Sciatic nerve (tissue), 2 donors: ENCODE results near the gene C19orf33. TPM values are rescaled to one million over a fixed set of nuclear protein-coding genes. Genes with fewer than 3 reads are reported as not detected.

Source experiments
- ATAC-seq: fragments of 200-7000 bp; cut with Tn5 transposase; one replicate; pipeline ENCODE4 v1.9.1; 2020; ENCODE audit warnings: mild to moderate bottlenecking, moderate library complexity
- DNase-seq: peaks from one replicate; pipeline ENCODE4 v3.0.0-alpha.2; 2020; ENCODE audit warnings: low spot score
- intact Hi-C: fragments of 100-400 bp; cut with DNase I; formaldehyde crosslinking; loops from one replicate; pipeline ENCODE4 v1.14.2; 2022
- total RNA-seq: library from RNA; stranded (reverse); fragmentation: NEBNext Ultra II Directional; extraction: Animal tissue kit (Norgen Biotek cat#: 25700); gene quantifications from one replicate; pipeline ENCODE4 v1.2.1, GENCODE V29; 2021
- donor health status: DM: no; HTN: no; CAD: no.
- donor health status: DM: no; HTN: no; CAD: no.

The C19orf33 gene
- total RNA-seq, 1 donor from 2014 or later, result 25.8 TPM

DNA sequence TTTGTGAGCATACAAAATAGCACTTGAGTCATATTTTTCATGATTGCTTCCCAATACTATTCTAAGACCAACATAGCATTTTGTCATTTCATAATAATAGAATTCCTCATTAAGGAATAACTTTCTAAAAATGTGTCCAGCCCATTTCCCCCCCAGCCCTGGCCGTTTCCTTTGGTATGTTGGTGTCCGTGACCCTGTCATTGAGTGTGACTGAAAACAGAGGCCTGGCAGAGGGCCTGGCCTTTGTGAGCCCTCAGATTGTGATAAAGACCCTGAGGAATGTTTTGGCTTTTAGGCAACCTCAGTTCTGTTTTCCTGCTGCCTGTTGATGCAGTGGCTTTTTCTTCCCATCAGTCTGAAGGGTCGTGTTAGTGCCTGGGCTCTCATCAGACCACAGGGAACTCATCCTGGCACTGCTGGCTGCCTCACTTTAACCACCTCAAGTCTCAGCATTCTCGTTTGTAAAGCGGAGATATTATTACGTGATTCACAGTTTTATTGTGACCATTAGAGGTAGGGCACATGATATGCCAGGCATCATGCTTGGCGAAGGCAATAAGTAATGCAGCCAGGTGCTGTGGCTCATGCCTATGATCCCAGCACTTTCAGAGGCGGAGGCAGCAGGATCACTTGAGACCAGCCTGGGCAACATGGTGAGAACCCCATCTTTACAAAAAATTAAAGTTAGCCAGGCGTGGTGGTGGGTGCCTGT is 25.9 kb upstream of the C19orf33 start:
- ATAC-seq, result peak; percentile 67
- no peak for DNase-seq
- intact Hi-C loops, result no loop called here

DNA sequence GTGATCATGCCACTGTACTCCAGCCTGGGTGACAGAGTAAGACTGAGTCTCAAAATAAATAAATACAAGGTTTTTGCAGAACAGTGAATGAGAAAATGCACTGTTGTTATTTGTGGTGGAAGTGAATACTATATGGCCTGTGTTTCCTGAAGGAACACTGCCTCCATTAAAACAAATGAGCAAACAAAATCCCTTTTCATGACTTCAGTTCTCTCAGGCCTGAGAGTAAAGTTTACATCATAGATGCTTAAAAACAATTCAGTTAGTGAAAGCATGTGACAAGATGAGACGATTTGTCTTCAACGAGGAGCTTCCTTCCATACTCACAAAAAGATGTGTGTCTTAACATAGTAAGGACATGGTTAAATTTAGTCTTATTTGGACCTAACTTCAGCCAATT is 25.3 kb upstream of the C19orf33 start:
- ATAC-seq (no peak), DNase-seq (no peak)
- intact Hi-C loops, result no loop called here

DNA sequence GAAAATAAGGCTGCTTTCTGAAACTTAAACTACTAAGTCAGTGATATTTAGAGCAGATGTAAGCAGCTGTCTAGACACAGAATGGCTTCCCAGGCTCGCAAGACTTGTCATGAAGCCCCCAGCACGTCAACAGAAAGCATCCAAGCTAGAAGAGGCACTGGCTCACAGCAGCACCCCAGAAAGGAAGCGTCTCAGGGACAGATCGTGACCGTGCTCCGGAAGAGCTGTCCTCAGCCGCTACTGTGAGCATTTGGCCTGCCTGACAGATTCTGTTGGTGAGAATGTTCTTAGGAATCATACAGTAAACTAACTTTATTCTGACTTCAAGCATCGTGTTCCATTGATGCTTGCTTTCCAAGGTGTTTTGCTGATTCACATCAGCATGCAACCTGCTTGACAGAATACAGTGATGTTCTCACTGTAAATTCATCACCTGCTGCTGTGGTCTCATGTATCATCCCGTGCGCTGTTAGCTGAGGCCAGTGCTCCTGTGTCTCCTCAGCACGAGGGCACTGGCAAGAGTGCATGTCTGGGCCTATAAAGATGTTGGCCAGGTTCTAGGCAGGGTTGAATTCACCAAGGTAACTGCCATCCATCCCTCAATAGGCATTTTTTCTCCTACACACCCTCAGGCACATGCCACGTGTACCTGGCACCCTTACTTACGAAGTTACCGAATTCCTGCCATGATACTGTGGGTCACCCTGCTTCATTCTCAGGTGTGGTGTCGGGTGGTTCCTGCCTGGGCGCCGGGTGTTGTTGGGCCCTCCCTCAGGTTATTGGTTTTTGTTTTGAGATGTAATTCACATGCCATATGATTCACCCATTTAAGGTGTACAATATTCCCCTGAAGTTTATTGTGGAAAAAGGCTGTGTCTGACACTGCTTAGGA is 23.8 kb upstream of the C19orf33 start:
- DNase-seq (no peak), ATAC-seq (no peak)
- intact Hi-C loops, result no loop called here

DNA sequence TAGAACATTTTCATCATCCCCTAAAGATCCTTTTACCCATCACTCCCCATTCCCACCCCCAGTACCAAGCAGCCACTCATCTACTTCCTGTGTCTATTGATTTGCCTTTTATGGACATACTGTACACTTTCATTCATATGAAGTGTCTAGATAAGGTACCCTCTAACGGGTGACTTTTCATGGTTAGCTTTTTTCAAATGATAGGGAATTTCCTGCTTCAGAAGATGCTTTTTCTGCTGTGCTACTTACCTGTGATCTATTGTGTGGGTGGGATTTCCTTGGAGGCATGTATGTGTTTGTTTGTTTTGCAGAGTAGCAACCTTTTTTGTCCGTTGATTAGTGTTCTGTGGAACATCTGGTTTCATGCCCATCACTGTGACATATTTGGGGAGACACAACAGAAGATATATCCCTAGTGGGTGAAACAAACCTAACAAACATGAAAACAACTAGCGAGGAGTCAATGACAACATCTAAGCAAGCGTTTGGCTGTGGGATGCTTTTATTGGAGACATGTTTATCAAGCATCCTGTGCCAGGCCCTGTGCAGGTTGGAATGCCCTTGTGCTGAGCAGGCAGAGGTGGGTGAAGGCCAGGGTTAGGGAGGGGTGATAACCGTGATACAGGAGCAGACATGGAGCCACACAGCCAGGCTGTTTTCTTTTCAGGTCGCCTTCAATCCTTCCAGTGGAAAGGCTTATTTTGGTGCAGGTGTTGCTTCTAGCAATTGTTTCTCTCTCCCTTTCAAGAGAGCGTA is 22.1 kb upstream of the C19orf33 start:
- DNase-seq (no peak), ATAC-seq (no peak)
- intact Hi-C loops, result no loop called here

DNA sequence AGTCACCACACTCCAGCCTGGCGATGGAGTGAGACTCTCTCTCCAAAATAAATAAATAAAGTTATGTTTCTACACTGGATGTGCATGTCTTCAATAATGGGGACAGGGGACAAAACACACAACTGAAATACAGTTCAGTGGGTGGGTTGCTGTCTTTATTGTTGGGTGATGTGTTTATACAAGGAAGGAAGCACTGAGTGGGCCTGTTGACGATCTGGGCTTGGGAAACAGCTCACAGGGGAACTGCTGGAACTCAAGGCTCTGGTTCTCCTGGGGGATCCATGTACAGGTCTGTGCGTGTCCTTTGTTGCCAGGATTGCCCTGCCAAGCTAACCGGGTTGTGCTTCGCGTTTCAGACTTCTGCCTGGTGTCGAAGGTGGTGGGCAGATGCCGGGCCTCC is 20.8 kb upstream of the C19orf33 start:
- ATAC-seq (no peak), DNase-seq (no peak)
- intact Hi-C loops, result no loop called here

DNA sequence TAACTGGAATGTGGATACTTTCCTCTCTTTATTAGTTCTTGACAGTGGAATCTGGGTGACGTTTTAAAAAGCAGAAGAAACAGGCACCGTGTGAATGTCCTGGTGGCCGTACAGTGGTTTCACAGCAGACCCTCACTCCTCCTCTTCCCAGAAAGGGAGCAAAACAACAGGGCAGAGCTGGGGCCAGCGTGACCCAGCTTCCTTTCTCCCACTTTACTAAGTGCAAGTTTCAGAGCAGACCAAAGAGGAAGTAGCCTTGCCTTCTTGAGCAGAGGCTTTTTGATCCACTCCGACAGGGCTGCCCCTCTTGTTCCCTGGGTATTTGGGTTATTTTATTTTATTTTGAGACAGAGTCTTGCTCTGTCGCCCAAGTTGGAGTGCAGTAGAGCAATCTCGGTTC is 19.6 kb upstream of the C19orf33 start:
- ATAC-seq (peak; percentile 52), DNase-seq (peak; percentile 61)
- intact Hi-C loops, result no loop called here

DNA sequence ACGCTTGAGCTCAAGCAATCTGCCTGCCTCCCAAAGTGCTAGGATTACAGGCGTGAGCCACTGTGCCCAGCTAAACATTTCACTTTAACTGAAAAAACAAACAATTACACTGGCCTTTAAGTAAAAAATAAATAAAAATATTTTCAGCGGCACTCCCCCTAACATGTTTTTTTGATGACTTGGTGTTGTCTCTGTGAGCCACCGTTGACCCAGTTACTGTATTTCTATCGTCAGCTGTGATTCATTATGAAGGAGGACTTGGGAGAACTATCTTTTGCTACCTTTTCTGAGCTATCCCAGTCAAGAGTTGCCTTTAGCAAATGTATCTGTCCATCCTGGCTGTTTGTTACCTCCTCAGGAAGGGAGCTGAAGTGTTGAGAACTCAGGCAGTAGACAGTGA is 18.5 kb upstream of the C19orf33 start:
- intact Hi-C loops, result loop anchor here (5.0 kb wide), 1 partner anchor 1957 kb away; no protein-coding TSS in a partner anchor
- no peak for DNase-seq
- no peak for ATAC-seq

DNA sequence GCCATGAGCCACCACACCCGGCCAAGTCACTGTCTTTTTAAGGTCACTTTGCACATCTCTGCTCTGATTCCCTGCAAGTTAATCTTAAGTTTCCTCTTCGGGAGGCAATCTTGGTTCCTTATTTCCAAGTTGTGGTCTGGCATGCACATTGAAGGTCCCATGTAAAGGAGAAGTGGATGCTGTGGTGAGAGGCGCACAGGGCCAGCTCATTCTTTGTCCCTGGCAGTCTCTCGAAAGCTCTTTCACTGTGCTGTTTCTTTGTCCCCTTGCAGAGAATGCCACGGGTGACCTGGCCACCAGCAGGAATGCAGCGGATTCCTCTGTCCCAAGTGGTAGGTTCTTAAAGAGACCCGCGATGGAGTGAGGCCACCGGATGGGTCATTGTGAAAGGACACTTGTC is 16.4 kb upstream of the C19orf33 start:
- ATAC-seq, result peak; percentile 49

DNA sequence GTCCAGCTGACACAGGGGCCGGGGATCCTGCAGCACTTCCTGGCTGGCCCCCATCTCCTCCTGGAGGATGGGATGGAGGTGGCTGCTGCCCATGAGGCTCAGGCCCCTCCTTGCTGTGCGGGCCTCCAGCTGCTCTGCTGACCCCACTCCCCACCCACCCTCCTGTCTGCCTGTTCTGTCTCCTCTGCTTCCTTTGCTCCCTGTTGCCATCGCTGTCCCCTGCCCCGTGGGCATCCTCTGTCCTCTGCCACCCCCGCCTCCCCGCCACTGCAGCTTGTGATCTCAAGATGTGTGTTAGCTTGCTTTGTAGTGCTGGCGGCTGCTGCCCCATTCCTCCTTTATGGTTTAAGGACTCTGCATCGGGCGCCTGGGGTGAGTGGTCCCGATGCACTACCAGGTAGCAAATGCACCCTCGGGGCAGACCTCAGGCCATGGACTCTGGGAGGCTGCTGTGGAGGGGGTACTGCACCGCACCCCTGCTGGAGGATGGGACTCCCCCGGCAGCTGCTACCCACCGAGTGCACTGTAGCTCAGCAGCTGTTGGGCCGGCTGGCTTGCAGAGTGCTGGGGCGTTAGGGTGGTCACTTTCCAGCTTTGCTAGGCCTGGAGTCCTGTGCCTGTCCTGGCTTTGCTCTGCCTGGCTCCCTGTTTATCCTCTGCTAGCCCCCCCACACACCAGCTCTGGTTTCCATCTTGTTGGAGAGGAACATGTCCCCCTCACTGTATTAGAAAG is 15.8 kb upstream of the C19orf33 start:
- DNase-seq (no peak), ATAC-seq (no peak)
- intact Hi-C loops, result loop anchor here (5.0 kb wide), 1 partner anchor 1954 kb away; no protein-coding TSS in a partner anchor

More for the DNA sequence above, 16.4 kb upstream of the C19orf33 start:
- intact Hi-C loops, result loop anchor here (5.0 kb wide), 1 partner anchor 1955 kb away; no protein-coding TSS in a partner anchor
- no peak for DNase-seq

DNA sequence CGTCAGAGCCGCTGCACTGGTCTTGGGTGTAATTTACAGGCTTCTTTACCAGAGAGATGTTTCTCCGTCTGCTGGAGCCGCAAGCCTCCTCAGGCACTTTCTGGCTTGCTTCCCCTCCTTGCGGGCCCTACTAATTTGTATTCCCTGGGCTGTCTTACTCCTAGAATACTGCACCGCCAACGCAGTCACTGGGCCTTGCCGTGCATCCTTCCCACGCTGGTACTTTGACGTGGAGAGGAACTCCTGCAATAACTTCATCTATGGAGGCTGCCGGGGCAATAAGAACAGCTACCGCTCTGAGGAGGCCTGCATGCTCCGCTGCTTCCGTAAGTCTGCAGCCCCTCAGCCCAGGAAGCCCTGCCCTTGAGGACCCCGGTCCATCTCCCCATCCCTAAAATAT is 14.1 kb upstream of the C19orf33 start:
- intact Hi-C loops, result loop anchor here (5.0 kb wide), 1 partner anchor 1952 kb away; no protein-coding TSS in a partner anchor
- ATAC-seq (no peak), DNase-seq (no peak)

DNA sequence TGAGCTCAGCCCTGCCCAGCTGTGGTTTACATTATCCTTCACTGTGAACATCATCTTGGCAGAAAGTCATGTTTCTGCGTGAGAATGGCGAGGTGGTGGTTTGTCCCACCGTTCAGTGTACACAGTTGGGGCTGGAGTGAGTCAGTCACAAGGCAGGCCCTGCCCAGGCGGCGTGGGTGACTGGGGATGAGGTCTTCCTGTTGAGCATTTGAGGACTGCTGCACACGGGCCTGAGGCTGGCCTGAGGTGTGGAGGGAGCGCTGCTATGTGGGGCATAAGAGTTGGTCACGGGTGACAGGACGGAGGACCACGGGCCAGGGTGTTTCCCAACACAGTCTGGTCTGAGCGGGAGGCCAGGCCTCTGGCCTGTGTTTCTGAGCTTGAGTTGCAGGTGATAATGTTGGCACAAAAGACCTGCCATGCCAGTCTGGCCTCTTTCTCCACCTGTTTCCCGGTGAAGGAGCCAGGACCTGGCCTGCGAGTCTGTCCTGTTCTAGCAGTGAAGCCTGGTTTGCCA is 13.4 kb upstream of the C19orf33 start:
- intact Hi-C loops, result no loop called here
- ATAC-seq (no peak), DNase-seq (no peak)

DNA sequence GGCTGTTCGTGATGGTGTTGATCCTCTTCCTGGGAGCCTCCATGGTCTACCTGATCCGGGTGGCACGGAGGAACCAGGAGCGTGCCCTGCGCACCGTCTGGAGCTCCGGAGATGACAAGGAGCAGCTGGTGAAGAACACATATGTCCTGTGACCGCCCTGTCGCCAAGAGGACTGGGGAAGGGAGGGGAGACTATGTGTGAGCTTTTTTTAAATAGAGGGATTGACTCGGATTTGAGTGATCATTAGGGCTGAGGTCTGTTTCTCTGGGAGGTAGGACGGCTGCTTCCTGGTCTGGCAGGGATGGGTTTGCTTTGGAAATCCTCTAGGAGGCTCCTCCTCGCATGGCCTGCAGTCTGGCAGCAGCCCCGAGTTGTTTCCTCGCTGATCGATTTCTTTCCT is 12.2 kb upstream of the C19orf33 start:
- no peak for ATAC-seq
- intact Hi-C loops, result no loop called here
- DNase-seq, result no peak

DNA sequence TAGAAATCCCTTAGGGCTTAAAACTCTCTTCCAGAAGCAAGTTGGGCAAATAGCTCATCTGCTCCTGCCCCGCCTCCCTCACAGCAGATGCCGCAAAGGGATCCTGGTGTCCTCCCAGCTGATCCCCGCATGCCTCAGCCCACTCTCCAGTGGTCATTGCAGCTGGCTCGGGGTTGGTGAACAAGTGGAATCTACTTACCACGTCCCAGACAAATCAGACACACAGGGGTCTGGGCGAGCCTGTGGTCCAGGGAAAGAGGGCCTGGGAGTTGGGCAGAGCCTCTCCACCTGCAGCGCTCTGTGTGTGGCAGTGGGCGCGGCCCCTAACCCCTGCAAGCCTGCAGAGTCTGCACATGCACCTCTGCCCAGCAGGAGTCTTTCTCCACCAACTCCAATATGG is 10.8 kb upstream of the C19orf33 start:
- intact Hi-C loops, result no loop called here
- no peak for DNase-seq
- ATAC-seq, result no peak

DNA sequence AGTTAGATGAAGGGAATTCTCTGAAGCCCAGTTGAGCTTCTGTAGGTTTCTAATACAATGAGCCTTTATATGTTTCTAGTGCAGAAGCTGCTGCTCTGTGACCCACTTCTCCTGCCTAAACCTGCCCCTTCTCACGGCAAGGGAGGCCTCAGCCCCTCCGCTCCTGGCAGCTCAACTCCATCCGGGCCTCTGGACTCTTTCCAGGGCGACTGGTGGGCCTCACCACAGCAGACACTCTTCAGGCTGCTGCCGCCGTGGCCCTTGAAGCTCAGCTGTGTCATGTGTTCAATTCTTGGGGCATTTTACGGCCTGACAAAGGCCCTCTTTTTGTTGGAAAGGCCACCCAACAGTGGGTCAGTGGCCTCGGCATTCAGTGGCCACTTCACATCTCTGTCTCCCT is 10.0 kb upstream of the C19orf33 start:
- intact Hi-C loops, result no loop called here
- ATAC-seq, result peak; percentile 41

DNA sequence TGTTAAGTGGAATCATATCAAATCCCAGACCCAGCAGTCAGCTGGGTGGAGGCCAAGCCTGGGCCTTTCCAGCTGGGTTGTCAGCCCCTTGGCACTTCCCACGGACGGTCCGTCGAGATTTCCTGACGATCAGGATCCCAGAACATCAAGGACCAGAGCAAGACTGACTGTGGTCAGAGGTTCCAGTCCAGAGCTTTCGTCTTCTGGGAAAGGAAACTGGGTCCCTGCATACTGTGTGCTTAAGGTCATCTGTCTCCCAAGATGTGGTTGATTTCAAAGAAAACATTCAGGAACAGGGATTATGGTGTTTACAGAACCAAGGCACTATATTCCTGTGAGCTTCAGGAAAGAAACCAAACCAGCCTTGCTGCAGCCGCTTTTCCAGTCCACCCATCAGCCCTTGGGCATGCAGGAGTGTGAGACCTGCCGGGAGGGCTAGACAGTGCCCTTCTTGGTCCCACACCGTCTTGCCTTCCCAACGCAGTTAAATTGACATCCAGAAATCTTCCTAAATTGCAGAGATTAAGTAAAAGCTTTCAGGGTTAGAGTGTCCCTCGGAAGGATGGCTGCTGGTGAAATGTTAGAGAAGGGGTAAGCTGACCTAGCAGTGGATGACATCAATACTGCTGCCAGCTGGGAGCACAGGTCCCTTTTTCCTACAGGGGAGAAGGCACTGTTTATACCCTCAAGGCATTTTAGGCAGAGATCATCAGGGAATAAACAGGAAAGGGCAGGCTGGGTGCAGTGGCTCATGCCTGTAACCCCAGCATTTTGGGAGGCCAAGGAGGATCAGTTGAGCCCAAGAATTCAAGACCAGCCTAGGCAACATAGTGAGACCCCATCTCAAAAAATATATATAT is 5.0 kb upstream of the C19orf33 start:
- DNase-seq, result no peak
- no peak for ATAC-seq
- intact Hi-C loops, result no loop called here

More for the DNA sequence above, 10.0 kb upstream of the C19orf33 start:
- no peak for DNase-seq

DNA sequence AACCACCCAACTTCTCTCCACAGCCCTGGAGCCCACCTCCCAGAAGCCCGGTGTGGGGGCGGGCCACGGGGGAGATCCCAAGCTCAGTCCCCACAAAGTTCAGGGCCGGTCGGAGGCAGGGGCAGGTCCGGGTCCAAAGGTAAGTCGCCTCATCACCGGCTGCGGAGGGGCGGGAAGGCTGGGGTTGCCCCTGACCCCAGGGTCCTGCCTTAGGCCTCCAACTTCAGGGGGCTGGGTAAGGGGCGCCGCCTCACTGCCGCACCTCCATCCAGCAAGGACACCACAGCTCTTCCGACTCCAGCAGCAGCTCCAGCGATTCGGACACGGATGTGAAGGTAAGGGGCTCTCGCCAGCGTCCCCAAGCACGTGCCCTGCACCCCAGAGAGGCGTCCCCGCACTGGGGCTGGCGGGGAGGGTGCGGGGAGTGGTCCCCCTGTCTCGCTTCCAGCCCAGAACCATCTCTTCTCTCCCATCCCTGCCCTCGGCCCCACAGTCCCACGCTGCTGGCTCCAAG is 358 bp downstream of the C19orf33 start:
- intact Hi-C loops, result no loop called here
- DNase-seq (no peak), ATAC-seq (peak; percentile 9)

DNA sequence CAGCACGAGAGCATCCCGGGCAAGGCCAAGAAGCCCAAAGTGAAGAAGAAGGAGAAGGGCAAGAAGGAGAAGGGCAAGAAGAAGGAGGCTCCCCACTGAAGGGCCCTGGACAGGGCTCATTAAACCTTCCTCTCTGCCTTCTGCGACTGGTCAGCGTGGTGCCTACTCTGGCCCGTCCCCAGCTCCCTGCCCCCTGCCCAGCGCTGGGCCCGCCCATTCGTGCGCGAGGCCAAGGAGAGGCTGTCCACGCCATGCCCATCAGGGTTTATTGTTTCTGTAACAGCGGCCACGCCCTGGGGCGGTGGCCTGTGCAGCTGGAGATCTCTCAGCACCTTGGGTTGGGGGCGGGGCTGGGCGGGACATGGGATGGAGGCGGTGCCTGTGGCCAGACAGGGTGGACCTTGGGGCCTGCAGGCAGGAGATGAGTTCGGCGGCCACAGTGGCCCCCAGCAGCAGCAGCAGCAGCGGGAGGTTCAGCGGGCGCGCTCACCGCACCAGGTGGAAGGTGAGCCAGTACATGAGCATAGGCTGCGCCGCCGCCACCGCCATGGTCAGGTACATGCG is 897 bp downstream of the C19orf33 start:
- no peak for DNase-seq
- intact Hi-C loops, result no loop called here
- ATAC-seq, result peak; percentile 89
